ENCODE measurements around the gene SPAG6.
A peak's percentile ranks its signal among the peaks of the same experiment; 100 is the strongest.
"Not testable (repeated sequence)": the region's sequence is repeated elsewhere in the genome, so short reads cannot be mapped to it uniquely, and the experiment has no call there.

The SPAG6 gene

DNA sequence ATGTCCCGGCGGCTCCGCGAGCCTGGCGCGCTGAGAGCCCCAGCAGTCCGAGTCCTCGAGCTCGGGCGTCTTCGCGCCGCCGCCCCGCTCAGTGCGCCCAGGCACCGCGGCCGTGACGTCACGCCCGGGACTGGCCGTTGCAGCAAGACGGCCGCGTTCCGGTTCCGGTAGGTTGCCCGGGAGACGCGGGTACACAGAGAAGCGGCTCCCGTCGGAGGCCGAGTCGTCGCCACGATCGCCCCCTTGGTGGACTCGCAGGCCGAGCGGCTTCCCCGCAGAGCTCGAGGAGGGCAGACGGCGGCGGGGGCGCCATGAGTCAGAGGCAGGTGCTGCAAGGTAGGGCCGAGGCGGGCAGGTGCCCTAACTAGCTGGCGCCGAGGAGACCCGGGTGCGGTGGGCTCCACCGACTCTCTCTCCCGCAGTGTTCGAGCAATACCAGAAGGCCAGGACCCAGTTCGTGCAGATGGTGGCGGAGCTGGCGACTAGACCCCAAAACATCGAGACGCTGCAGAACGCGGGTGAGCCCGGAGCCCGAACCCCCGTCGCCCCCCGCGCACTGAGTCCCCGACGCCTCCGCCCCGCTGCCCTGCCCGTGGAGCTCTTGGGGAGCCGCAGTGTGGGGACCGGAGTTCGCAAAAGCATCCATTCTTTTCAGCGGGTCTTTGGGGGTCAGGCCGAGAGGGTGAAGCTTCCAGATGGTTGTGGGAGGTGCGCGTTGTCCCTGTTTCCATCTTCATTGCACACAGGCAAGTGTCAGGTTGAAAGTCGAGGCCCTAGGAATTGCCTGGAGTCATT is at the start of gene SPAG6:
Gene SPAG6, plus strand, starts transcription at position 196 of the 795 bp plus-strand sequence. Its CDS starts 116 bp downstream, at position 312.
- DNase-seq (ENCODE audit: low read depth), result no peak

DNA sequence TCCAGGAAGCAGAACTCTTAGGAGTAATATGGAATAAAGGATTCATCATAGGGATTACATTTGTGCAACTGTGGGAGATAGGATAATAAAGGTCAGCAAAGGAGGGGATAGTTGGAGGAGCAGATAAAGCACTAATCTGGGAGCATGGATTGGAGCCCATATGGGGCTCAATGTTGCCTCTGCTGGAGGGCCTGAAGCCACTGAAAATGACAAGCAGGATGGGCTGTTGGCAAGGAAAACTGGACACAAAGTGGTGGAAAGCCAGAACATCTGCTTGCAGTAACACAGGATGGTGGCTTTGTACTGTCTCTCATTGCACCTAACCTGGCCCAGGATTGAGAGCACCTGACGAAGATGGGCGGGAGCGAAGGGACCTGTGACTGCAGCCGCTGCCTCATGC is 44.1 kb upstream of the SPAG6 start:
- DNase-seq (ENCODE audit: low read depth), result no peak

DNA sequence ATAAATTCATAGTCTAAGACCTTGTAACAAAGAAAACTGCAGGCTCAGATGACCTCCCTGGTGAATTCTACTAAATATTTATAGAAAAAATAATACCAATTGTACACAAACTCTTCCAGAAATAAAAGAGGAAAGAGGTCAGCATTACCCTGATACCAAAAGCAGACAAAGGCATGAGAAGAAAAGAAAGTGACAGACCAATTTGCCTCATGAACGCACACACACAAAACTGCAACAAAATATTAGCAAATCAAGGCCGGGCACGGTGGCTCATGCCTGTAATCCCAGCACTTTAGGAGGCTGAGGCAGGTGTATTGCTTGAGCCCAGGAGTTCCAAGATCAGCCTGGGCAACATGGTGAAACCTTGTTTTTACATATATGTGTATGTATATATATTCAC is 41.8 kb upstream of the SPAG6 start:
- DNase-seq (ENCODE audit: low read depth), result no peak

GRCh38 chr10:22305721-22306120 is 39.6 kb upstream of the SPAG6 start:
- DNase-seq (ENCODE audit: low read depth), result no peak

- DNase-seq (ENCODE audit: low read depth), result no peak
Measured at GRCh38 chr10:22308390-22308789, 36.9 kb upstream of the SPAG6 start.

DNA sequence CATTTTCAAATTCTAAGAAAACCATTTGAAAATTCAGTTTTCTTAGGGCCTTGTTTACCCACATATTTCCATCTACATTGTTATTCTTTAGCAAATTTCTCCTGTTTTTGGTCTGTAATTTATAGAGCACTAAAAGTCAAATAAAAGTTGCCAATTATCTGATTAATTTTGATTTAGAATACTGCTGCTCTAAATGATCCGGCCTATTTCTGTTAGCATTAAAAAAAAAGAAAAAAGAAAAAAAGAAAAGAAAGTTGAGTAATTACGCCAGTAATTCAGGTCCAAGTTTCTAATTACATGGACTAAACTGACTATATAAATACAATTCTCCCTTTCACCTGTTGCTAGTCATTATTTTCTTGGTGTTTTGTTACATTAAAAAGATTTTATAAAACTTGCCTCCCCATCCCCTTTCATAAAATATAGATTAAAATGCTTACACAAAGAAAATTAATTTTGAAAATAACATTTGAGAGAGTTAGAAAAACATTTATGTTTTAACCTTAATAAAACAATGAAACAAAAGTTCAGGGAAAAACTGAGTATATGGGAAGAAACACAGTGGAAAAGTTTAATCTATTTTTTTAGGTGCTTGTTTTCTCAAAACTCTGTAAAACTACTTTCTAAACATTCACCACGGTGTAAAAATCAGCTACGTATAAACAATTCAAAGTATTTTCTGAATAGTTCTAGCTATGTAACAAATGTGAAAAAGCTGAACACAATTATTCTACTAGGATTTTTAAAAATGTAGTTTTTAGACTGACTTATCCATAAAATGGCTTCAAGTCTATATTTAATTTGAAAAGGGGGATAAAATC is 35.9 kb upstream of the SPAG6 start:
- DNase-seq (ENCODE audit: low read depth), result no peak

- not testable (repeated sequence) for DNase-seq (ENCODE audit: low read depth)
Measured at GRCh38 chr10:22310012-22310411, 35.3 kb upstream of the SPAG6 start.

DNA sequence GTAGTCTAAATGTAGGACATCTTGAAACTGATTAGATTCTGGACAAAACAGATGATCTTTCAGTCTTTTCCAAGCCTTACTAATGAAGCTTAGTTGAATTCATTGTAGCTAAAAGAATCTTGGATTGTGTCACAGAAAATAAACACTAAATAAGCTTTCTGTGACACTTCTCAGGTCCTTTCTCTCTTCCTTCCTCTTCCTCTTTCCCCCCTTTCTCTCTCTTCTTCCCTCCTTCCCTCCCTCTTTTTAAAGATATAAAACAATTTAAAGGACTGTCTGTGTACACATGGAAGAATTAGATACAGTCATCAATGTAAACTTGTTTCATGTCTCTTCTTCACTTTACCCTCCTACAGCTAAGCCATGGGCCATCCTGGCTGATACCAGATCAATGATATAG is 34.4 kb upstream of the SPAG6 start:
- no peak for DNase-seq (ENCODE audit: low read depth)

GRCh38 chr10:22314852-22315251 is 30.4 kb upstream of the SPAG6 start:
- no peak for DNase-seq (ENCODE audit: low read depth)

GRCh38 chr10:22315455-22316285 is 29.6 kb upstream of the SPAG6 start:
- no peak for DNase-seq (ENCODE audit: low read depth)

- peak; percentile 45 for DNase-seq (ENCODE audit: low read depth)
Measured at GRCh38 chr10:22316286-22317075, 28.8 kb upstream of the SPAG6 start, which contains the start of gene COMMD3. Gene COMMD3 (plus strand): TSS chr10:22316388. CDS start chr10:22316418, 30 bp downstream.

DNA sequence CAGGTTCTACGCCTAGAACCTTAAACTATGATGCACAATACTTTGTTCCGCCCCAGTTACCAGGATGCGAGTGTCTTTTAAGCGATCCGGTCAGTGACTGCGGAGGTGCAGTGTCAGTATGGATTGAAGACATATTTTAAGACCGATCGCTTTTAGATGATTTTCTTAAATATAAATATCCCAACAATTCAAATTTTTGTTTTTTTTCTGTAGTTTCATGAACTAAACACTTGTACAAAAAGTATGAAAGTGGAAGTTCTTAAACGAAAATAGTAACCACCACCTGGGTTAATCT is 28.3 kb upstream of the SPAG6 start:
- DNase-seq (ENCODE audit: low read depth), result no peak

- DNase-seq (ENCODE audit: low read depth), result no peak
Measured at GRCh38 chr10:22317771-22318565, 27.3 kb upstream of the SPAG6 start.

GRCh38 chr10:22318772-22319171 is 26.5 kb upstream of the SPAG6 start:
- DNase-seq (ENCODE audit: low read depth), result no peak

GRCh38 chr10:22319547-22319979 is 25.7 kb upstream of the SPAG6 start:
- DNase-seq (ENCODE audit: low read depth), result no peak

GRCh38 chr10:22319980-22320558 is 25.2 kb upstream of the SPAG6 start:
- no peak for DNase-seq (ENCODE audit: low read depth)

DNA sequence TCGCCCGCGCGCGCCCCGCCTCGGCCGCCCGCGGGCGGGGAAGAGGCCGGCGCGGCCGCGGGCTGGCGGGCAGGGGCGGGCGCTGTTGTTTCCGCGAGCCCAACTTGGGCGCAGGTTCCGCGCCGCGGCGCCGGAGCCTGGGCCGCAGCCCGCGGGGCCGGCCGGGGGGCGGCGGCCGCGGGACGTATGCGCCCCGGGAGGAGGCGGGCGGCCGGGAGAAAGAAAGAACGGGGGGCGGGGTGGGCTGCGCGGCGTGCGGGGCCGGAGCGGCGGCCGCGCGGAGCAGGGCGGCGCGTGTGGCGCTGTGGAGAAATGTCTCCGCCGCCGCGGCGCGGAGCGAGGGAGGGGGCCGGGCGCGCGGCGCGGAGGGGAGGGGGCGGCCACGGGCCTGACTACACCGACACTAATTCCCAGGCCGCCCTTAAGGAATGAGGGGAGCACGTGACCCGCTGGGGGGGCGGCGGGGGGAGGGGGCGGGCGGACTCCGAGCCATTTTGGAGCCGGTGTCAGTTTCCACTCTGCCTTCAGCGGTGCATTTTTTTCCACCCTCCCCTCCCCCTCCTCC is 24.6 kb upstream of the SPAG6 start, which contains the start of gene BMI1:
Gene BMI1, plus strand, starts transcription at position 509 of the 565 bp plus-strand sequence. CDS start 5,351 bp downstream, outside the sequence.
- no peak for DNase-seq (ENCODE audit: low read depth)

DNA sequence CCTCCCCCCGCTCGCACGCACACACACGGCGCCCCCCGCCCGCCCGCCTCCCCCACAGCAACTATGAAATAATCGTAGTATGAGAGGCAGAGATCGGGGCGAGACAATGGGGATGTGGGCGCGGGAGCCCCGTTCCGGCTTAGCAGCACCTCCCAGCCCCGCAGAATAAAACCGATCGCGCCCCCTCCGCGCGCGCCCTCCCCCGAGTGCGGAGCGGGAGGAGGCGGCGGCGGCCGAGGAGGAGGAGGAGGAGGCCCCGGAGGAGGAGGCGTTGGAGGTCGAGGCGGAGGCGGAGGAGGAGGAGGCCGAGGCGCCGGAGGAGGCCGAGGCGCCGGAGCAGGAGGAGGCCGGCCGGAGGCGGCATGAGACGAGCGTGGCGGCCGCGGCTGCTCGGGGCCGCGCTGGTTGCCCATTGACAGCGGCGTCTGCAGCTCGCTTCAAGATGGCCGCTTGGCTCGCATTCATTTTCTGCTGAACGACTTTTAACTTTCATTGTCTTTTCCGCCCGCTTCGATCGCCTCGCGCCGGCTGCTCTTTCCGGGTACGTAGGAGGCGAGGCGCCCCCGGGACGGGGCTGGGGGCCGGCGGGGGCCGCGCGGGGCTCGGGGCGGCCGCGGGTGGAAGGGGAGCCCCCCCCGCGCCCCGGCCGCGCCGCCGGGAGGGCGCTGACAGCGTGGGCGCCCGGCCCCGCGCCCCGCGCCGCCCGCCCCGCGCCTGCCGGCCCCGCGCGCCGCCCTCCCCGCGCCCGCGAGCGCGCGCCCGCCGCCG is 24.0 kb upstream of the SPAG6 start:
- peak; percentile 36 for DNase-seq (ENCODE audit: low read depth)

Data from CMK (cell line).